Activated naive CD8-positive, alpha-beta T cell treated with anti-CD3 and anti-CD28 coated beads for 36 hours (primary cell): ENCODE measurements around the gene GTPBP2. TPM values are rescaled to one million over a fixed set of nuclear protein-coding genes. Genes with fewer than 3 reads are reported as not detected.
"Not testable (repeated sequence)": the region's sequence is repeated elsewhere in the genome, so short reads cannot be mapped to it uniquely, and the experiment has no call there.

ENCODE experiments used
- DNase-seq: peaks from one replicate; pipeline ENCODE4 v3.0.0; 2021
- H3K27ac Mint-ChIP-seq: one replicate; pipeline ENCODE4 v1.8.0; 2022; ENCODE audit warnings: mild to moderate bottlenecking, moderate library complexity, mixed read lengths
- H3K27me3 Mint-ChIP-seq: one replicate; pipeline ENCODE4 v1.8.0; 2022; ENCODE audit warnings: mild to moderate bottlenecking, mixed read lengths
- H3K36me3 Mint-ChIP-seq: one replicate; pipeline ENCODE4 v1.8.0; 2021; ENCODE audit warnings: mild to moderate bottlenecking, mixed read lengths
- H3K4me1 Mint-ChIP-seq: one replicate; pipeline ENCODE4 v1.8.0; 2021; ENCODE audit warnings: mixed read lengths
- H3K4me3 Mint-ChIP-seq: one replicate; pipeline ENCODE4 v1.8.0; 2022; ENCODE audit warnings: mild to moderate bottlenecking, moderate library complexity, mixed read lengths
- H3K9me3 Mint-ChIP-seq: one replicate; pipeline ENCODE4 v1.8.0; 2022; ENCODE audit warnings: mixed read lengths
- total RNA-seq, 2 experiments: library from RNA; stranded (reverse); gene quantifications; one replicate each; pipeline ENCODE4 v1.2.3, GENCODE V29; 2021

Gene GTPBP2
- total RNA-seq, 2 experiments from 2014 or later, result 49.2 to 52.1 TPM

DNA sequence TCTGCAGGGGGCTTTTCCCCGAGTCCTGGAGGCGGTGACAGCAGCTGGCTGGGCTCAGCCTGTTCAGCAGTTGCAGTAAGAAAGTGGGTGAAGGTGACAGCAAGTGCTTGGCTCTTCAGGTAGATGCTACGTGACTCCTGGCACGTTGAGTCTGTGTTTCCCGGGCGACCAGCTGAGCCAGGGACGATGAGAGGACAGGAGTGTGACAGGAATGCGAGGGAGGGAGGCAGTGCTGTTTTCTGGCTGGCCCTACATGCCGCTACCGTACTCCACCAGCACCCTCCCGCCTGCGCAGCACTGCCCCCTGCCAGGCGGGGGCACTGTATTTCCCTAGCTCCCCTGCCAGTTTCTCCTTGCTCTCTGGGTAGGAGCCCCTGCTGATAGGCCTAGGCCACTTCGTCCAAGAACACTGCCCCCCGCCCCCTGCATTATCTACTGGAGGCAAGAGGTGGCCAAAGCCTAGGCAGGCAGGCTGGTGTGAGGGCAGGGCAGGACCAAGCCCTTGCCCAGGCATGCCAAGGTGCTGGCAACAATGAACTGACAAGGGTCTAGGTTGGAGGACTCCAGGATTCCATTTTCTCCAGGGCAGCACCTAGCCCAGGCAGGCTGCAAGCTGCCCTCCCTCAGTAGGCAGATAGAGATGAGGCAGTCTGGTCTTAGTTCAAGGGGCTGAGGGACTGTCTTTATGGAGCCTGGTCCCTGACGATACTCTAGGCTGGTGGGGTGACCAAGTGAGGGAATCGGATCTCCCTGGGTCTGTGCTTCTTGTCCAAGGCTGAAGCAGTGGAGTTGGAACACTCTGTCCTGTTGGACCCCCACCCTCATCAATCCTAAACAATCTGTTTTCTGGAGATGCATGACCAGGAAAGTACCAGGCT, 39.3 kb upstream of the GTPBP2 start:
- peaks cover 6% of the 10 kb centered on the region for H3K36me3 Mint-ChIP-seq
- no peaks in the 10 kb centered on the region for H3K9me3 Mint-ChIP-seq
- no peaks in the 10 kb centered on the region for H3K27me3 Mint-ChIP-seq
- H3K4me1 Mint-ChIP-seq, result peaks cover 37% of the 10 kb centered on the region
- peak overlapping the region; percentile 60 for H3K4me3 Mint-ChIP-seq
- peak overlapping the region; percentile 66 for H3K27ac Mint-ChIP-seq
- DNase-seq, result peak; percentile 65

DNA sequence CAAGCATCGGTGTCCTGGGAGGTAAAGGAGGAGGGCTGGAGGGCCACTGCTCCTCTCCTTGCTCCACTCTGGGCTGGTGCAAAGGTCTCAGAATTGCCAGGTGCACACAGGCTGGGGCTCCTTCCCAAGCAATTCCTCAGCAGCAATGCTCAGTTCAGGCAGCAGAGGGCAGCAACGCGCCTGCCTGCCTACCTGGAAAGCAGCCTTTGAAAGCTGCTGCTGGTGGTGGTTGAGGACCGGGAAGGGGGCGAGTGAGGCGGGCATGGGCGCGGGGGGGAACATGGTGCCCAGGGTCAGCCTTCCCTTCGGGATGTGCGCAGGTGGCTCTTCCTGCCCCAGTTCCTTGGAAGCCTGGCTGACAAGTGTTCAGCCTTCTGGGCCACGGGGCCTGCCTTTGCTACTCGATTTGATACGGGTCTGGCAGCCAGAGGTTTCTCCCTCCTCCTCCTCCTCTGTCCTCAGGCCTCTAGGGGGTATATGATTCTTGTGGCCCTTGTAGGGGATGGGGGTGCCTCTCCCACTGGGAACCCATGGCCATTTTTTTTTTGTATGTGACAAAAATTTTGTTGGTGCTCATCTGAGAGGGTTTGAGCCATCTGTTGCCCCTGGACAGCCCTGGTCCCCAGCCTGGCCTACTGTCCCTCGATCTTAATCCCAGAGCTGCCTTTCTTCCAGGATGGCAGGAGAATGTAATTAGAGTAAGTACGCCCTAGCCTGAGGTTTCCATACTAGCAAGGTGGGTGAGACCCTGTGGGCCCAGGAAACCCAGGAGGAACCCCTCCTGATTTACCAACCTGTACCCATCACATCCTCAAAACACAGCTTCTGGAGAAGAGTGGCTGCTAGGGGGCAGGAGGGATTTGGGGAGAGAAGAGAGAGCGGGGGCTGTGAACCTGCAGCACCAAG, 38.4 kb upstream of the GTPBP2 start:
- peaks cover 6% of the 10 kb centered on the region for H3K36me3 Mint-ChIP-seq
- peak overlapping the region; percentile 60 for H3K4me3 Mint-ChIP-seq
- DNase-seq, result peak; percentile 76
- H3K27me3 Mint-ChIP-seq, result no peaks in the 10 kb centered on the region
- H3K27ac Mint-ChIP-seq, result peak overlapping the region; percentile 66
- H3K4me1 Mint-ChIP-seq, result peaks cover 37% of the 10 kb centered on the region
- H3K9me3 Mint-ChIP-seq, result no peaks in the 10 kb centered on the region

DNA sequence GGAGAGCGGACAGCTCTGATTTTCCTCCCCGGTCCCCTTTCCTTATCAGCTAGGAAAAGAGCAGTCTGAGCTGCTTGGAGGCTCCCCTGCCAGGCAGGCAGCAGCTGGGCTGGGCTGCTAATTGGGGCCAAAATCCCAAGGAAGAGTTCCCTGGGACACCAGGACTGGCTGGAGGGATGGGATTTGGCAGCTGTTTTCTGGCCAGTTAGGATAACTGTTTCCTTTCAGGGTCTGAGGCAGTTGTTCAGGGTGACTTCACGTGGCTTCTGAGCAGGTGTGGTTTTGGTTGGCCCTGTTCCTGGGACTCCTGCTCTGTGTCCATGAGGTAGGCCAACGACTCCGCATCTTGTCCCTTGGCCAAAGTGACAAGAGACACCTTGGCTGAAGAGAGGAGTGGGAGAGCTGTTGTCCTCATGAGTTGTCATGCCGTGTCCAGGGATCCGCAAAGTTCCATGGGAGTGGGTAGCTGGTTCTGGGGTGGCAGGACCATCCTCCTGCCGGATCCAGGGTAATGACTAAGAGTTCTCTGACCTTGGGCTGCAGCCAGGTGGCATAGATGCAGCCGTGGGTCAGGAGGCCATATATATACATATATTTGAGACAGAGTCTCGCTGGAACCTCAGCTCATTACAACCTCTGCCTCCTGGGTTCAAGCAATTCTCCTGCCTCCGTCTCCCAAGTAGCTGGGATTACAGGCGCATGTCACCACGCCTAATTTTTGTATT, 37.3 kb upstream of the GTPBP2 start:
- H3K9me3 Mint-ChIP-seq, result no peaks in the 10 kb centered on the region
- no peaks in the 10 kb centered on the region for H3K36me3 Mint-ChIP-seq
- H3K4me1 Mint-ChIP-seq, result peaks cover 37% of the 10 kb centered on the region
- H3K27ac Mint-ChIP-seq, result no peak overlapping the region
- DNase-seq, result no peak
- no peaks in the 10 kb centered on the region for H3K27me3 Mint-ChIP-seq
- no peak overlapping the region for H3K4me3 Mint-ChIP-seq

DNA sequence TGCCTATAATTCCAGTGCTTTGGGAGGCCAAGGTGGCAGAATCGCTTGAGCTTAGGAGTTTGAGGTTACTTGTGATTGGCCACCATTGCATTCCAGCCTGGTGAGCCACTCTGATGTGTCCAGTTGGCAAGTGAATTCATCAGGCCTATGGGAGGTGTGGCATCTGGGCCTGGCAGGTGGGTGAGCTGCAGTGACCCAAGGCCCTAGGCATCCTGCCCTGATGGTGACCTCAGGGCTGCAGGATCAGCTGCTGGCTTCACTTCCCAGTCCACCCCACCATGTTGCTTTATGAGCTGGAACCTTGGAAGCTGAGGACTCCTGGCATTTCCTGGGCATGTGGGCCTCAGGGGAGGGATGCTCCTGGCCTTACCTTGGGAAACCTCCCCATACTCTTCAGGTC, 36.3 kb upstream of the GTPBP2 start:
- Mint-ChIP-seq H3K27me3 (no peaks in the 10 kb centered on the region), H3K4me3 (no peak overlapping the region), H3K27ac (no peak overlapping the region), H3K9me3 (no peaks in the 10 kb centered on the region), H3K36me3 (no peaks in the 10 kb centered on the region), H3K4me1 (peaks cover 30% of the 10 kb centered on the region)
- no peak for DNase-seq

DNA sequence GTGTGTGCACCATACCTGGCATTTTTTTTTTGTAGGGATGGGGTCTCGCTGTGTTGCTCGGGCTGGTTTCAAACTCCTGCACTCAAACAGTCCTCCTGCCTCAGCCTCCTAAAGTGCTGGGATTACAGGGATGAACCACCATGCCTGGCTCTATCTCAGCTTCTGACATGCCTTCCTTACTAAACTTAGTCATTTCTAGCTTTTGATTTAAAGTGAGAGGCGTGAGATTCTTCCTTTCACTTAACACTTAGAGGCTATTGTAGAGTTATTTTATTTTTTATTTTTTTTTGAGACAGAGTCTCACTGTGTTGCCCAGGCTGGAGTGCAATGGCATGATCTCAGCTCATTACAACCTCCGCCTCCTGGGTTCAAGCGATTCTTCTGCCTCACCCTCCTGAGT, 33.9 kb upstream of the GTPBP2 start:
- H3K4me3 Mint-ChIP-seq, H3K9me3 Mint-ChIP-seq, H3K27me3 Mint-ChIP-seq, H3K36me3 Mint-ChIP-seq, DNase-seq, H3K27ac Mint-ChIP-seq: not testable (repeated sequence)
- peaks cover 10% of the 10 kb centered on the region for H3K4me1 Mint-ChIP-seq

DNA sequence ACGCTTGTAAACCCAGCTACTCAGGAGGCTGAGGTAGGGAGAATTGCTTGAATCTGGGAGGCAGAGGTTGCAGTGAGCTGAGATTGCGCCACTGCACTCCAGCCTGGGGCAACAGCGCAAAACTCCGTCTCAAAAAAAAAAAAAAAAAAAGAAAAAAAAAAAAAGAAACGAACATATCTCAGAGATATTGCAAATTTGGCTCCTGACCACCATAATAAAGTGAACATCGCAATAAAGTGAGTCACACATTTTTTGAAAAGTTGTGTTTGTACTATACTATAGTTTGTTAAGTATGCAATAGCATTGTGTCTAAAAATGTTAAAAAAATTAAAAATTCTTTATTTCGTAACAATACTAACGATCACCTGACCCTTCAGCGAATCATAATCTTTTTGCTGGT, 29.1 kb upstream of the GTPBP2 start:
- H3K9me3 Mint-ChIP-seq, result no peaks in the 10 kb centered on the region
- no peaks in the 10 kb centered on the region for H3K36me3 Mint-ChIP-seq
- no peaks in the 10 kb centered on the region for H3K4me1 Mint-ChIP-seq
- H3K27ac Mint-ChIP-seq, result no peak overlapping the region
- H3K4me3 Mint-ChIP-seq, result no peak overlapping the region
- H3K27me3 Mint-ChIP-seq, result no peaks in the 10 kb centered on the region
- DNase-seq, result no peak

DNA sequence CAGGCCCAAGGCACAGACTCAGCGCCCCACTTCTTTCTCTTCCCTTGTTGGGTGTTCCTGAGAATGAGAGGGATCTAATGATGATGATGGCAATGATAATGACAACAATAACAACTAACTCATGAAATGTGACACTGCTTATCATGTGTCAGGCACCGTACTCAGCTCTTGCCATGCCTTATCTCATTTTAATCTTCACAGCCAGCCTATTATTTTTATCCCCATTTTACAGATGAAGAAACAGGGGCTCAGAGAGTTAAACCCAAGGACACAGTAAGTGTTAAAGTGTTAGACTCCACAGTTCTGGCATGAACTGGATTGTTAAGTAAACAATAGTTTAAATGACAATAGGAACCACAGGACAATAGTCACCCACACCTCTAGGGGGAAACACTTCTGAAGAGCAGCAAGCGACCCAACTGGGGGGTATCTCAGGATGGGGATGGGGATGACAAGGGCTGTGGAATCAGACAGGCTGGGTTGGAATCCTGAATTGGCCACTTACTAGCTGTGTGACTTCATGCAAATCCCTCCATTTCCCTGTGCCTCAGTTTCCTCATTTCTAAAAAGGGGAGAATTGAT, 28.2 kb upstream of the GTPBP2 start:
- DNase-seq, result no peak
- H3K4me1 Mint-ChIP-seq, result no peaks in the 10 kb centered on the region
- no peaks in the 10 kb centered on the region for H3K36me3 Mint-ChIP-seq
- H3K27ac Mint-ChIP-seq, result no peak overlapping the region
- H3K9me3 Mint-ChIP-seq, result no peaks in the 10 kb centered on the region
- no peak overlapping the region for H3K4me3 Mint-ChIP-seq
- no peaks in the 10 kb centered on the region for H3K27me3 Mint-ChIP-seq

DNA sequence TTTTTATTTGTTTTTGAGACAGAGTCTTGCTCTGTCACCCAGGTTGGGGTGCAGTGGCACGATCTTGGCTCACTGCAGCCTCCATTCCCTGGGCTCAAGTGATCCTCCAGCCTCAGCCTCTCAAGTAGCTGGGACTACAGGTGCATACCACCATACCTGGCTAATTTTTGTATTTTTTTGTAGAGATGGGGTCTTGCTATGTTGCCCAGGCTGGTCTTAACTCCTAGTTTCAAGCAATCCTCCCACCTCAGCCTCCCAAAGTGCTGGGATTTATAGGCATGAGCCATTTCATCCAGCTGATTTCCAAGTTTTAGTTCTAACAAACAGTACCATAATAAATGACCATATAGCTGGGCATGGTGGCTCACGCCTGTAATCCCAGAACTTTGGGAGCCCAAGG, 23.8 kb upstream of the GTPBP2 start:
- not testable (repeated sequence) for H3K36me3 Mint-ChIP-seq, DNase-seq, H3K4me1 Mint-ChIP-seq, H3K27ac Mint-ChIP-seq, H3K9me3 Mint-ChIP-seq, H3K27me3 Mint-ChIP-seq, H3K4me3 Mint-ChIP-seq

DNA sequence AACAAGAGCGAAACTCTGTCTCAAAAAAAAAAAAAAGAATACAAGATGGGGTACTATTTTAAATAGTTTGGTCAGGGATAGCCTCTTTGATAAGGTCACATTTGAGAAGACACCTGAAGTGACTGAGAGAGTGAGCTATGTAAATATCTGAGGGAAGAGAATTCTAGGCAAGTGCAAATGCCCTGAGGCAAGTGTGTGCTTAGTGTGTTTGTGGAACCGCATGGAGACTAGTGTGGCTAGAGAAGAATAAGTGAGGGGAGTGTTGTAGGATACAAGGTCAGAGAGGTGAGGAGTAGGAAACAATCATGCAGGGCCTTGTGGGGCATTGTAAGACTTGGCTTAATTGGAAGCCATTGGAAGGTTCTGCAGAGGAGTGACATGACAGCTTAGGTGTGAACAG, 19.2 kb upstream of the GTPBP2 start:
- Mint-ChIP-seq H3K27ac (no peak overlapping the region), H3K27me3 (no peaks in the 10 kb centered on the region)

DNA sequence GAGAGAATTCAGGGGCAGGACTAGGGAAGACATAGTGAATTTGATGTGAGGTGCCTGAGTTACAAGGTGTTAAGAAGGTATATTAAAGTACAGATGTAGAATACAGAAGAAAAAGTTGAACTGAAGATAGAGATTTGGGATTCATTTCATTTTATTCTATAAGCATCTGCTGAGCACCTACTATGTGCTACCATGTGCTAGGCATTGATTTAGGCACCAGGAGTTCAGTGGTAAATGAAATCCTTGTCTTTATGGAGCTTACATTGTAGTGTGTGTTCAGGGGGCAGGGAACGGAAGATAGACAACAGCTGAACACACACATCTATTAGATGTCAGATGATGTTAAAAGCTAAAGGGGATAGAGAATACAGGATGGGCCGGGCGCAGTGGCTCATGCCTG, 18.5 kb upstream of the GTPBP2 start:
- no peak overlapping the region for H3K27ac Mint-ChIP-seq
- H3K9me3 Mint-ChIP-seq, result no peaks in the 10 kb centered on the region

More for the DNA sequence above, 19.2 kb upstream of the GTPBP2 start:
- H3K9me3 Mint-ChIP-seq, result no peaks in the 10 kb centered on the region
- no peak overlapping the region for H3K4me3 Mint-ChIP-seq
- peaks cover 7% of the 10 kb centered on the region for H3K4me1 Mint-ChIP-seq
- DNase-seq, result no peak
- H3K36me3 Mint-ChIP-seq, result peaks cover 4% of the 10 kb centered on the region

DNA sequence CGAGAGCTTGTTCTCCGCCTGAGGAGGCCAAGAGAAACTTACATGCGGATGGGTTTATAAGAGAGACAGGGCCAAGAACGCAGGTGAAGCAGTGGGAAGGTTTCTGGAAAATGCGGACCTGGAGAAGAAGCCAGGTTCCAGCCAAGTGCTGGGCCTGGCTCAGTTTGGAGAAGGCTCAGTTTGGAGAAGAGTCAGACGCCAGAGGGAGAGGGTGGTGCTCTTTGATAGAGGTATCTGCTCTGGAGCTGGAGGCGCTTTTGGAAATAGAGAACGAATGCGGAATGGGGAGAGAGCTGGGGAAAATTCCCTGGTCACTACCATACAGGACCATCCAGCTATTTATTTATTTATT, 16.5 kb upstream of the GTPBP2 start:
- no peaks in the 10 kb centered on the region for H3K9me3 Mint-ChIP-seq
- peaks cover 7% of the 10 kb centered on the region for H3K4me1 Mint-ChIP-seq
- peaks cover 8% of the 10 kb centered on the region for H3K36me3 Mint-ChIP-seq
- H3K4me3 Mint-ChIP-seq, result peak overlapping the region; percentile 78
- no peak overlapping the region for H3K27ac Mint-ChIP-seq
- no peak for DNase-seq
- H3K27me3 Mint-ChIP-seq, result no peaks in the 10 kb centered on the region

More for the DNA sequence above, 18.5 kb upstream of the GTPBP2 start:
- no peak for DNase-seq
- H3K4me3 Mint-ChIP-seq, result no peak overlapping the region
- no peaks in the 10 kb centered on the region for H3K27me3 Mint-ChIP-seq
- H3K4me1 Mint-ChIP-seq, result peaks cover 7% of the 10 kb centered on the region
- peaks cover 4% of the 10 kb centered on the region for H3K36me3 Mint-ChIP-seq

DNA sequence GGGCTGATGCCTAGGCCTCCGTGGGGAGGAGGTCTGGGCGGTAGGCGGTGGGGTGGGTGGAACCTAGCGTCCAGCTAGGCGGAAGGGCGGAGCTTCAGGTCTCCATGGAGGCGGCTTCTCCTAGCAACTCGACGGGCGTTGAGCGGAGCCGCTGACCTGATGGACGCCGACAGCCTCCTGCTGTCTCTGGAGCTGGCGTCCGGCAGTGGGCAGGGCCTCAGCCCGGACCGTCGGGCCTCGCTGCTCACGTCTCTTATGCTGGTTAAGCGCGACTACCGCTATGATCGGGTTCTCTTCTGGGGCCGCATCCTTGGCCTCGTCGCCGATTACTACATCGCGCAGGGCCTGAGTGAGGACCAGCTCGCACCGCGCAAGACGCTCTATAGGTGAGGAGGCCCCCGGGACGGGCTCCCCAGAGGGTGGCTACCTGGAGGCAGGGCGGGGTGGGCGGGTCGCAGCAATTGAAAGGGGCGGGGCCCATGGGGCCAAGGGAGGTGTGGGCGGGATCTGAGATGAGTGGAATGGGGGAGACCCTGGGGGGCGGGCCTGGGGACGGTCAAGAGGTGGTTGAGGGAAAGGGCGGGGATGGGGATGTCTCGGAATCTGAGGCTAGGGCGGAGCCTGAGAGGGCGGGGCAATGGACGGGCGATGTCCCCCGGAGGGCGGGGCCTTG, 16.0 kb upstream of the GTPBP2 start, which contains the start of gene RSPH9:
Gene RSPH9, plus strand, starts transcription at position 97 of the 673 bp plus-strand sequence. Its CDS starts 63 bp downstream, at position 160.
- Mint-ChIP-seq H3K27ac (no peak within 1 kb of the TSS), H3K27me3 (no peaks in the 10 kb centered on the region), H3K9me3 (no peaks in the 10 kb centered on the region), H3K36me3 (peaks cover 13% of the 10 kb centered on the region), H3K4me1 (peaks cover 10% of the 10 kb centered on the region), H3K4me3 (peak within 1 kb of the TSS; percentile 78)
- DNase-seq, result peak; percentile 74

DNA sequence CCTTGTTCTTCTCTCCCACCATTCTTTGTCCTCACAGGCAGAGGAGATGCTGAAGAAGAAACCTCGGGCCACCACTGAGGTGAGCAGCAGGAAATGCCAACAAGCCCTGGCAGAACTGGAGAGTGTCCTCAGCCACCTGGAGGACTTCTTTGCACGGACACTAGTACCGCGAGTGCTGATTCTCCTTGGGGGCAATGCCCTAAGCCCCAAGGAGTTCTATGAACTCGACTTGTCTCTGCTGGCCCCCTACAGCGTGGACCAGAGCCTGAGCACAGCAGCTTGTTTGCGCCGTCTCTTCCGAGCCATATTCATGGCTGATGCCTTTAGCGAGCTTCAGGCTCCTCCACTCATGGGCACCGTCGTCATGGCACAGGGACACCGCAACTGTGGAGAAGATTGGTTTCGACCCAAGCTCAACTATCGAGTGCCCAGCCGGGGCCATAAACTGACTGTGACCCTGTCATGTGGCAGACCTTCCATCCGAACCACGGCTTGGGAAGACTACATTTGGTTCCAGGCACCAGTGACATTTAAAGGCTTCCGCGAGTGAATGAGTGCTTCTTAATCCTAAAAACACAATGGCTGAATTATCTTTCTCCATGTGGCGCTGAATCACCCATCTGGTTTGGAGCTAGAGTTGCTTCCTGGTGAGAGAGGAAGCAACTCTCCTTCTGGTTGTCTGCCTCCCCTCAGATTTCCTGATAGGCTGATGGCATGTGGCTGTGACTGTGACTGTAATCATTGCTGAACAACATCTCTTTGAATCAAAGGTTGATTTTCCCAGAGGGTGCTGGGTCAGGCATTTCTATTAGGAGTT, 11.1 kb upstream of the GTPBP2 start:
- Mint-ChIP-seq H3K4me1 (peaks cover 29% of the 10 kb centered on the region), H3K27me3 (no peaks in the 10 kb centered on the region), H3K4me3 (no peak overlapping the region), H3K9me3 (no peaks in the 10 kb centered on the region), H3K27ac (no peak overlapping the region), H3K36me3 (peaks cover 37% of the 10 kb centered on the region)
- no peak for DNase-seq
